Left lung (tissue), 10 donors: Measurements from ENCODE around the gene LMF2. TPM values are rescaled to one million over a fixed set of nuclear protein-coding genes. Genes with fewer than 3 reads are reported as not detected.

Source experiments
- ATAC-seq: fragments of 200-7000 bp; cut with Tn5 transposase; one replicate; pipeline ENCODE4 v1.9.1; 2020; ENCODE audit warnings: moderate library complexity
- DNase-seq, 4 donors: peaks; one replicate each; pipeline ENCODE4 v3.0.0-alpha.2; 2013 to 2020
- H3K27ac ChIP-seq, 2 donors: fragments of 200-600 bp; sonication (generic) in 1 of 2; one replicate each; pipeline versions ENCODE4 v1.5.0 to v1.8.0; 2020 to 2021
- H3K27me3 ChIP-seq, 2 donors: fragments of 200-600 bp; sonication (generic) in 1 of 2; one replicate each; pipeline versions ENCODE4 v1.5.0 to v1.8.0; 2020 to 2021
- H3K36me3 ChIP-seq, 2 donors: fragments of 200-600 bp; sonication (generic) in 1 of 2; one replicate each; pipeline versions ENCODE4 v1.5.0 to v1.8.0; 2020 to 2021
- H3K4me1 ChIP-seq, 2 donors: fragments of 200-600 bp; one replicate each; pipeline ENCODE4 v1.8.0; 2021
- H3K4me3 ChIP-seq, 2 donors: fragments of 200-600 bp; sonication (generic) in 1 of 2; one replicate each; pipeline versions ENCODE4 v1.5.0 to v1.8.0; 2020 to 2021; ENCODE audit warnings: mild to moderate bottlenecking in 1 of 2
- H3K9me3 ChIP-seq, 2 donors: fragments of 200-600 bp; sonication (generic) in 1 of 2; one replicate each; pipeline versions ENCODE4 v1.5.0 to v1.8.0; 2020 to 2021
- CTCF ChIP-seq, 2 donors: fragments of 200-600 bp; sonication (generic) in 1 of 2; IDR thresholded peaks; one replicate each; pipeline versions ENCODE4 v1.5.0 to v1.8.0; 2021; ENCODE audit warnings: antibody characterized with exemption in 2 of 2
- intact Hi-C, 2 donors: fragments of 100-400 bp; cut with DNase I; formaldehyde crosslinking; loops; one replicate each; pipeline versions ENCODE4 v1.11.2 to v1.14.2; 2022
- polyA plus RNA-seq, 6 donors: library from polyadenylated mRNA; unstranded; fragments of 120-200 nt; gene quantifications; one replicate each; pipeline ENCODE4 v1.2.1, GENCODE V29; 2013; ENCODE audit not compliant: insufficient read length in 6 of 6
- total RNA-seq, 2 donors: library from RNA; stranded (reverse); fragmentation: NEBNext Ultra II Directional; extraction: Animal tissue kit (Norgen Biotek cat#: 25700); gene quantifications; one replicate each; pipeline ENCODE4 v1.2.1, GENCODE V29; 2021
- donor health status: DM: no; HTN: yes; CAD: no.
- donor health status: DM: no; HTN: no; CAD: no.

Gene LMF2
- total and polyA plus RNA-seq, 8 donors = 32.9 to 76.4 (median 47.1) TPM

- intact Hi-C loops = no loop called here
- TF ChIP-seq CTCF (IDR thresholded peaks at IDR 0.05) = no peak
- H3K36me3 ChIP-seq = peaks cover 0 to 89% of the 10 kb centered on the region in 2 donors
- H3K27me3 ChIP-seq = no peaks in the 10 kb centered on the region
- ATAC-seq (no peak), DNase-seq (peak in 1 of 4 donors; percentile 67)
- H3K27ac ChIP-seq = no peak overlapping the region
- H3K4me1 ChIP-seq = peaks cover 4 to 6% of the 10 kb centered on the region in 2 donors
- H3K4me3 ChIP-seq = no peak overlapping the region
- no peaks in the 10 kb centered on the region for H3K9me3 ChIP-seq
These were observed 11.6 kb upstream of the LMF2 start for GRCh38 chr22:50519151-50519550.

GRCh38 chr22:50518606-50519005, 11.1 kb upstream of the LMF2 start:
- ATAC-seq (no peak), DNase-seq (peak in 1 of 4 donors; percentile 70)
- Histone ChIP-seq H3K9me3 (no peaks in the 10 kb centered on the region), H3K36me3 (peaks cover 0 to 84% of the 10 kb centered on the region in 2 donors), H3K4me3 (no peak overlapping the region), H3K27me3 (no peaks in the 10 kb centered on the region), H3K4me1 (peaks cover 0 to under 1% of the 10 kb centered on the region in 2 donors), H3K27ac (no peak overlapping the region)
- intact Hi-C loops = no loop called here
- no peak for TF ChIP-seq CTCF (IDR thresholded peaks at IDR 0.05)

GRCh38 chr22:50517495-50518260, 10.2 kb upstream of the LMF2 start:
- H3K27me3 ChIP-seq = no peaks in the 10 kb centered on the region
- H3K4me3 ChIP-seq = no peak overlapping the region
- ATAC-seq (no peak), DNase-seq (no peak)
- peaks cover 0 to 74% of the 10 kb centered on the region in 2 donors for H3K36me3 ChIP-seq
- no peaks in the 10 kb centered on the region for H3K9me3 ChIP-seq
- intact Hi-C loops = no loop called here
- H3K4me1 ChIP-seq = no peaks in the 10 kb centered on the region
- no peak for TF ChIP-seq CTCF (IDR thresholded peaks at IDR 0.05)
- no peak overlapping the region for H3K27ac ChIP-seq

GRCh38 chr22:50516891-50517290, 9.4 kb upstream of the LMF2 start:
- intact Hi-C loops = no loop called here
- H3K27ac ChIP-seq = no peak overlapping the region
- no peak for TF ChIP-seq CTCF (IDR thresholded peaks at IDR 0.05)
- no peaks in the 10 kb centered on the region for H3K9me3 ChIP-seq
- peaks cover 0 to 67% of the 10 kb centered on the region in 2 donors for H3K36me3 ChIP-seq
- H3K4me3 ChIP-seq = no peak overlapping the region
- DNase-seq (no peak), ATAC-seq (no peak)
- H3K27me3 ChIP-seq = no peaks in the 10 kb centered on the region
- H3K4me1 ChIP-seq = peaks cover 0 to 6% of the 10 kb centered on the region in 2 donors

GRCh38 chr22:50516068-50516467, 8.6 kb upstream of the LMF2 start:
- DNase-seq (no peak), ATAC-seq (no peak)
- Histone ChIP-seq H3K4me3 (no peak overlapping the region), H3K27me3 (no peaks in the 10 kb centered on the region), H3K9me3 (no peaks in the 10 kb centered on the region), H3K27ac (no peak overlapping the region), H3K4me1 (peaks cover 0 to 6% of the 10 kb centered on the region in 2 donors), H3K36me3 (peaks cover 0 to 58% of the 10 kb centered on the region in 2 donors)
- no peak for TF ChIP-seq CTCF (IDR thresholded peaks at IDR 0.05)
- intact Hi-C loops = no loop called here
